ENCODE measurements around the gene NDUFS8. TPM values are rescaled to one million over a fixed set of nuclear protein-coding genes. Genes with fewer than 3 reads are reported as not detected.
A peak's percentile ranks its signal among the peaks of the same experiment; 100 is the strongest.

NDUFS8 gene
- total and polyA plus RNA-seq, 4 donors, result 61.2 to 148 (median 106) TPM

GRCh38 chr11:68011051-68011943 is 19.2 kb upstream of the NDUFS8 start:
- Histone ChIP-seq H3K36me3 (ENCODE audit: control insufficient read depth in 4 of 4, insufficient read depth in 3 of 4, low read depth in 1 of 4, low read length in 3 of 4) (no peaks in the 10 kb centered on the region), H3K9me3 (ENCODE audit: control insufficient read depth in 4 of 4, low read length in 3 of 4) (no peaks in the 10 kb centered on the region), H3K4me3 (ENCODE audit: low read depth in 1 of 3, low read length in 3 of 3) (no peak overlapping the region), H3K27ac (ENCODE audit: low read depth in 1 of 2, low read length in 2 of 2) (peak overlapping the region in 1 of 2 donors; percentile 86), H3K9ac (ENCODE audit: low read depth in 1 of 2, low read length in 2 of 2) (no peak overlapping the region), H3K4me1 (ENCODE audit: control insufficient read depth in 4 of 4, insufficient read depth in 4 of 4, low read length in 3 of 4) (peaks cover 6 to 28% (median 22%) of the 10 kb centered on the region in 4 donors), H3K27me3 (ENCODE audit: control insufficient read depth in 4 of 4, insufficient read depth in 4 of 4, low read length in 3 of 4) (no peaks in the 10 kb centered on the region)
- TF ChIP-seq GABPA (IDR thresholded peaks at IDR 0.05 in 1 of 2, conservative IDR thresholded peaks at IDR 0.05 in 1 of 2) (no peak), TAF1 (conservative IDR thresholded peaks at IDR 0.05) (no peak), SP1 (IDR thresholded peaks at IDR 0.05) (no peak), REST (IDR thresholded peaks at IDR 0.05) (no peak), MAX (IDR thresholded peaks at IDR 0.05) (no peak), CTCF (IDR thresholded peaks at IDR 0.05; ENCODE audit: low read depth, low read length, missing input control) (no peak), RXRA (IDR thresholded peaks at IDR 0.05) (no peak), EGR1 (IDR thresholded peaks at IDR 0.05; ENCODE audit: low read depth in 2 of 2) (no peak), NR2F2 (IDR thresholded peaks at IDR 0.05) (no peak), FOXA1 (IDR thresholded peaks at IDR 0.05) (no peak), ATF3 (IDR thresholded peaks at IDR 0.05) (no peak), HNF4A (conservative IDR thresholded peaks at IDR 0.05) (no peak), RAD21 (IDR thresholded peaks at IDR 0.05) (no peak), JUND (IDR thresholded peaks at IDR 0.05) (no peak), YY1 (IDR thresholded peaks at IDR 0.05) (no peak), FOXA2 (IDR thresholded peaks at IDR 0.05) (no peak), ZBTB33 (IDR thresholded peaks at IDR 0.05) (no peak)
- no peak for DNase-seq (ENCODE audit: low spot score)
- WGBS, result 87% methylated on average over 16 of the region's 16 CpGs

Measured in liver (tissue), 9 donors.